22Rv1 (cell line): ENCODE measurements around the gene GBE1.

Experiments
- H3K27ac ChIP-seq: fragments of 450-650 bp; 2 replicates; pipeline ENCODE4 v1.5.1; 2017
- ZFX ChIP-seq: fragments of 450-650 bp; IDR thresholded peaks from 2 replicates; pipeline ENCODE4 v1.6.1; 2017; ENCODE audit warnings: antibody characterized with exemption, borderline replicate concordance
- TF ChIP-seq, protein P1 (sequence below): fragments of 450-650 bp; IDR thresholded peaks from 2 replicates; pipeline ENCODE4 v1.5.1; 2017; ENCODE audit warnings: mild to moderate bottlenecking

Gene GBE1

DNA sequence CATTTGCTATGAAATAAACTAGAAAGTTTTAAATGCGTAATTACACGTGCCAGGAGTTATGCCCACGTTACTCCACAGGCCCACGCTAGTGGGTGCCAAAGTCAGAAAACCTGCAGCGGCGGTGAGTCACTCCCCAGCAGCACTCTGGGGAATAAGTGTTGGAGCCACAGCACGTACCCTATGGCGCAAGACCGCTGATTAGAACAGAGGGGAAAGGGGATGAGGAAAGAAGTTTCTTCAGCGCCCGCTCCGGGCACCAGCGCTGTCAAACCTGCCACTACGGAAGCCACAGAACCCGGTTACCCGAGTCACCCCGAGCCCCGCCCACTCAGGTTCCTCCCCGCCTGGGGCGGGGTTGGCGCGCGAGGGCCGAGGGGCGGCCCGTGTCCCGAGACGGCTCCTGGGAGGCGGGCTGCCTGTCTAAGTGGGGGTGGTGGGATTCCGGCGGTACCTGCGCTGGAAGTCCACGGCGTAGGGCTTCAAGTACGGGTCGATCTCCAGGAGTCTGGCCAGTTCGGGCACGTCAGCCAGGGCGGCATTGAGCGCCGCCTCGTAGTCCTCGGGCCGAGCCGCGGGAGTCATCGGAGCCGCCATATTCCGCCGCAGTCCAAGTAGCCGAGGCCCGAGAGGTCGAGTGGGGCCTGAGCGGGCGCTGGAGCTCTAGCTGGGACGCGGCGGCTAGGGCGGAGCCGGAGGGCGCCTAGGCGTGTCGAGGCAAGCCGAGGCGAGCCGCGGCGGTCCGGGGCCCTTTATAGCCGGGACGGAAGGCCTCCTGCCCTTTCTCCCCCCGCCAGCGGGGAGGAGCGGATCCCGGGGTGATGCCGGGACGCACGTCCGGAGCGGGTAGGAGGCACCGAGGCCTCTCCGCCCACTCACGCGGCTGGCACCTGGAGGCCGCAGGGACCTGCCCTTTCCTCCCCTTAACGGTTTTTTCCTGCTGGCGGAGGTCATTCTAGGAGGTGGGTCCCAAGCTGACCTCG, at the start of gene GBE1:
TSS of gene GBE1 (minus strand) at position 722 of the 980 bp plus-strand sequence. CDS start at position 594, 128 bp downstream.
- H3K27ac ChIP-seq = peak within 1 kb of the TSS; percentile 95
- TF ChIP-seq ZFX = no peak
- TF ChIP-seq, protein P1, sequence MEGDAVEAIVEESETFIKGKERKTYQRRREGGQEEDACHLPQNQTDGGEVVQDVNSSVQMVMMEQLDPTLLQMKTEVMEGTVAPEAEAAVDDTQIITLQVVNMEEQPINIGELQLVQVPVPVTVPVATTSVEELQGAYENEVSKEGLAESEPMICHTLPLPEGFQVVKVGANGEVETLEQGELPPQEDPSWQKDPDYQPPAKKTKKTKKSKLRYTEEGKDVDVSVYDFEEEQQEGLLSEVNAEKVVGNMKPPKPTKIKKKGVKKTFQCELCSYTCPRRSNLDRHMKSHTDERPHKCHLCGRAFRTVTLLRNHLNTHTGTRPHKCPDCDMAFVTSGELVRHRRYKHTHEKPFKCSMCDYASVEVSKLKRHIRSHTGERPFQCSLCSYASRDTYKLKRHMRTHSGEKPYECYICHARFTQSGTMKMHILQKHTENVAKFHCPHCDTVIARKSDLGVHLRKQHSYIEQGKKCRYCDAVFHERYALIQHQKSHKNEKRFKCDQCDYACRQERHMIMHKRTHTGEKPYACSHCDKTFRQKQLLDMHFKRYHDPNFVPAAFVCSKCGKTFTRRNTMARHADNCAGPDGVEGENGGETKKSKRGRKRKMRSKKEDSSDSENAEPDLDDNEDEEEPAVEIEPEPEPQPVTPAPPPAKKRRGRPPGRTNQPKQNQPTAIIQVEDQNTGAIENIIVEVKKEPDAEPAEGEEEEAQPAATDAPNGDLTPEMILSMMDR = peak; percentile 62

DNA sequence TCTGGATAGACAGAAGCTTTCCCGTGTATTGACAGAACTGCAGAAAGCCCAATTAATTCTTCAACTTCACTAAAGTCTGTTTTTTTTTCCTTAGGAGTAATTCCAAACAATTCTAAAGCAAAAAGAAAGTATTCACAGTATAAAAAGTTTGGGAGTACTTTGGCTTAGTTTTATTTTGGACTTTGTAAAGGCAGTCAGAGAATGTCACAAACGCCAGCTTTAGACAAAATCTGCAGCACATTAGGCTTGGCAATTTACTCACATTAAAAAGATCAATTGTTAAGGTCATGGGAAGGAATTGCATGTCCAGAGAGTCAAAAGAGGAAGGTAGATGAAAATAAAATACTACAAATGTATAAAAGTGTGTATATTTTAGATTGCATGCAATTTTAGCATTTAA, 47.5 kb upstream of the GBE1 start:
- TF ChIP-seq, protein P1 = no peak
- no peak for TF ChIP-seq ZFX

DNA sequence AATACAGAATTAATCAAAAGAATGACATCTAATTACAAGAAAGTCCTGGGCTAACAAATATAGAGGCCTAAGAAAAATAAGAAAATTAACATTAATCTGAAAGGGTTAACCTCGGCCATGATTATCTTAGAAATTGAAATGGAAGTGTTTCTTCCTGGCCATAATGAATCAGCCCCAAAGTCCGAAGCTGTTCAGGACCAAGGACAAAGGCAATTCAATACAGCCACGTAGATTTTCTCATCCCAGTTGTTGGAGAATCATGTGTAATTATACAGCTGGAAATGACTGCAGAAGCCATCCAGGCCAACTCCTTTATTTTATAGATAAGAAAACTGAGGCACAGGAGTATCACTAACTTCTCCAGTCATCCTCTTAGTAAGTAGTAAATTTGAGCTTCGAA, 38.0 kb upstream of the GBE1 start:
- TF ChIP-seq, protein P1 = no peak
- TF ChIP-seq ZFX = no peak
- H3K27ac ChIP-seq = no peak overlapping the region

More for the DNA sequence above, 47.5 kb upstream of the GBE1 start:
- H3K27ac ChIP-seq = no peak overlapping the region

DNA sequence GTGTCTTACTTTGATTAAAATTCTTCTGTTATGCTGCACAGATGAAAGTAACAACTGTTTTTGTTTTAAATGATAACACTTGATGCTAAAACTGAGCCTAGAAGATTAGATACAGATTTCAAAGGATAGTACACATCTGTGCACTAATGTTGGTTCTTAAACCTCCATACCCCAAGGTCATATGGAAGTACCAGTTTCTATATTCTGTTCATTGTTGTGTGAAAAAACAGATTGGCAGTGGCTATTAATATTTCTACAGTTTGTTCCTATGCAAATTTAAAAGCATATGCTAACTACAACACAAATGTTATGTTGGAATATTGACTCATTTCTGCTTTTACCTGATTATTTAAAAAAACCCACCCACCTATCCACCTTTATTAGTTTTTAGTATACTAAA, 32.0 kb upstream of the GBE1 start:
- TF ChIP-seq ZFX = no peak
- TF ChIP-seq, protein P1 = no peak

DNA sequence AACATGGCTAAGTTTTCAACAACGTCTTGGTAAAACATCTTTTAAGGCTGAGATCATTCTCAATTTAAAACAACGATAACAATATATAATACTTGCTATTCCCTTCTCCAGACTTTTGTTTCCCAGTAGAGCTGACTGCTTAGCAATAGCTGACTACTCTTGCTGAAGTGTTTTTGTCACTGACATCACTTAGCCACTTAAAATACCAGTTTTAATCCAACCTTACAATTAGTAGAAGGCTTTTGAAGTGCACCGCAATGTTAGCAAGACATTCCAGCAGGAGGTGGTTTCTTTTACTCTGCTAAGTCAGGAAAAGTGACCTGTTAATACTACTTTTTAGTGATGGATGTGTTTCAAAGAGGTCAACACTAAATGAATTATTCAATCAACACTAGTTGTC, 28.7 kb upstream of the GBE1 start:
- H3K27ac ChIP-seq = no peak overlapping the region
- TF ChIP-seq ZFX = no peak
- TF ChIP-seq, protein P1 = no peak

More for the DNA sequence above, 32.0 kb upstream of the GBE1 start:
- H3K27ac ChIP-seq = no peak overlapping the region

DNA sequence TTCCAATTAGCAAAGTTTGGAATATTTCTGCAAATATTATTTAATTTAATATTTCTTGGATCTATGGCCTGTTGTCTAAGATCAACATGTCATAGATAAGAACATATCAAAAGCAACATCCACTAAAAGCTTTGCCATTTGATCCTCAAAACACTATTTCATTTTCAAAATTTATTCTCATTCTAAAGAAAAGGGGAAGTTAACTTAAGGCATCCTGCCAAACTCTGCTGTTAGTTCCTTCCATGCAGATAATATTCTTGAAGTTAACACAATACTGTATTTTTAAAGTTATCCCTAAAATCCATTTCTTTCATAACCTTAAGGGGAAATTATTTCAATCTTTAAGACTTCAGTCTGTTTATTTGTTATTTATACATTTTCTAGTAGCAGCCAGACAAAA, 28.2 kb upstream of the GBE1 start:
- TF ChIP-seq, protein P1 = no peak
- TF ChIP-seq ZFX = no peak
- H3K27ac ChIP-seq = no peak overlapping the region

DNA sequence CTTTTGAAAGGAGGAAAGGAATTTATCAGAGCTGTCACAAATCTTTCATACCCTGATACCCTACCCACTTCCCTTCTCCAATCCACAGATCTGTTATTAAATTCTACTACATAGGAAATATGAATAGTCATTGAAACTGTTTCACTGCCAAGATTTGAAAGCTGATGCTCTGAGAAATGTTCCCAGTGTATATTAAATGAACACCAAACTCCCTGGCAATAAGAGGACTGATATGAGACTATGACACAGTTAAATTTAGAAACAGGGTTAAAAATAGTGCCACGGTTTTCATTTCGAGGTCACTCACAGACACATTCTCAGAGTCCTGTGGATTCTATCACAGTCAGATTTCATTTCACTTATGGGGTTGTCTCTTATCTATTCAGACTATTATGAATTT, 27.2 kb upstream of the GBE1 start:
- TF ChIP-seq ZFX = no peak
- TF ChIP-seq, protein P1 = no peak
- H3K27ac ChIP-seq = no peak overlapping the region
